Measurements from ENCODE around the gene ACBD4. TPM values are rescaled to one million over a fixed set of nuclear protein-coding genes. Genes with fewer than 3 reads are reported as not detected.

The ACBD4 gene
- total and polyA plus RNA-seq, 10 of the 15 experiments (the other 5 are each of a cell fraction or from before 2014, with no cell fraction given), result 0.20 to 13.8 (median 6.9) TPM

- CTCF ChIA-PET, result interaction anchor here (0.7 to 11.0 kb wide), 27 partner anchors 9 to 372 kb away, joined by 3 to 280 read pairs (median 5); partner anchors contain the start of genes ACBD4, EFTUD2, HEXIM2 and NMT1
- Histone ChIP-seq H2AFZ (ENCODE audit: control insufficient read depth, low read depth, low read length) (peak overlapping the region; percentile 6; the same call in 1 of the 2 replicates), H4K20me1 (ENCODE audit: control insufficient read depth, insufficient read depth) (no peaks in the 10 kb centered on the region; the same call in 1 of the 2 replicates), H3K27ac (ENCODE audit: control insufficient read depth, insufficient read depth) (peak overlapping the region; percentile 81), H3K4me2 (ENCODE audit: control insufficient read depth, insufficient read depth) (peak overlapping the region; percentile 94), H3K36me3 (ENCODE audit: control insufficient read depth in 2 of 2, insufficient read depth in 2 of 2, low read length in 1 of 2) (no peaks in the 10 kb centered on the region), H3K27me3 (replicated peaks in 1 of 2; ENCODE audit: control insufficient read depth in 2 of 2, insufficient read depth in 2 of 2, low read length in 1 of 2) (no peaks in the 10 kb centered on the region), H3K4me1 (ENCODE audit: control insufficient read depth, insufficient read depth, low read length) (peaks cover 19% of the 10 kb centered on the region), H3K9ac (ENCODE audit: control insufficient read depth, insufficient read depth, low read length) (peak overlapping the region; percentile 69), H3K9me3 (replicated peaks; ENCODE audit: control insufficient read depth, insufficient read depth, low read length) (no peaks in the 10 kb centered on the region), H3K4me3 (peak overlapping the region; percentile 96), H3K79me2 (ENCODE audit: control insufficient read depth, insufficient read depth, low read length) (peaks cover 45% of the 10 kb centered on the region)
- in situ Hi-C loops (cut with MboI), result no loop called here
- under 1% methylated on average over 32 of the region's 32 CpGs for WGBS (ENCODE audit: insufficient coverage, insufficient replicate concordance, low lambda C conversion rate, missing lambda C conversion rate)
- SMC1A ChIA-PET (ENCODE audit: uncharacterized antibody, unreplicated experiment), result interaction anchor here (0.6 to 6.7 kb wide), 14 partner anchors 12 to 260 kb away, joined by 3 to 114 read pairs (median 5); partner anchors contain the start of genes ACBD4 and HEXIM2
- DNase-seq (ENCODE audit: low read depth, low spot score) (no peak), ATAC-seq (peak; percentile 69), FAIRE-seq (no peak)
- POLR2A ChIA-PET, result interaction anchor here (0.5 to 7.1 kb wide), 27 partner anchors 8 to 265 kb away, joined by 3 to 239 read pairs (median 5); partner anchors contain the start of genes ACBD4, EFTUD2, FMNL1 and HEXIM2
- RAD21 ChIA-PET (ENCODE audit: unreplicated experiment), result interaction anchor here (0.7 to 6.7 kb wide), 14 partner anchors 11 to 374 kb away, joined by 3 to 121 read pairs (median 4); partner anchors contain the start of genes ACBD4 and HEXIM2
- BruUV-seq (replicated peaks), result no TSS peak
- intact Hi-C loops (cut with micrococcal nuclease; ENCODE audit: unreplicated experiment), result loop anchor here (1.0 to 5.0 kb wide), 2 partner anchors 48 to 153 kb away; no protein-coding TSS in a partner anchor
- TF ChIP-seq MYB (IDR thresholded peaks at IDR 0.05; ENCODE audit: borderline replicate concordance, low read depth, low read length) (no peak), ZNF274 (IDR thresholded peaks at IDR 0.05; ENCODE audit: insufficient read depth, insufficient read length) (no peak), PML (IDR thresholded peaks at IDR 0.05; ENCODE audit: low read length) (no peak), SKIL (IDR thresholded peaks at IDR 0.05; ENCODE audit: low read depth, poor library complexity, severe bottlenecking) (no peak), TCF12 (IDR thresholded peaks at IDR 0.05; ENCODE audit: low read depth, low read length) (0 out of 2 replicates have a peak, but pooled peaks have one; percentile 18), SIN3A (IDR thresholded peaks at IDR 0.05; ENCODE audit: low read depth, low read length) (no peak), MAX (IDR thresholded peaks at IDR 0.05; ENCODE audit: low read depth, low read length) (no peak), ZZZ3 (IDR thresholded peaks at IDR 0.05; ENCODE audit: control insufficient read depth, insufficient read length, low read depth) (no peak), CHD4 (IDR thresholded peaks at IDR 0.05) (no peak), TCF3 (IDR thresholded peaks at IDR 0.05; ENCODE audit: borderline replicate concordance, insufficient read depth, low read depth, low read length) (no peak), BHLHE40 (IDR thresholded peaks at IDR 0.05; ENCODE audit: borderline replicate concordance in 1 of 2, low read depth in 2 of 2, low read length in 1 of 2) (no peak), HDAC2 (IDR thresholded peaks at IDR 0.05) (no peak), ZSCAN29 (IDR thresholded peaks at IDR 0.05) (no peak), ETV6 (conservative IDR thresholded peaks at IDR 0.05 in 1 of 2, IDR thresholded peaks at IDR 0.05 in 1 of 2; ENCODE audit: borderline replicate concordance in 1 of 2, low read depth in 1 of 2) (0 out of 4 replicates have a peak, but pooled peaks of 1 of the 2 experiments have one; percentile 6), ZBTB4 (CRISPR knock-in tag; IDR thresholded peaks at IDR 0.05) (no peak), PKNOX1 (IDR thresholded peaks at IDR 0.05) (no peak)
Measured at GRCh38 chr17:45149037-45149668, 13.7 kb downstream of the ACBD4 start.

Measured in GM12878 (cell line).